ENCODE measurements around the gene SSNA1.

Gene SSNA1, protein sequence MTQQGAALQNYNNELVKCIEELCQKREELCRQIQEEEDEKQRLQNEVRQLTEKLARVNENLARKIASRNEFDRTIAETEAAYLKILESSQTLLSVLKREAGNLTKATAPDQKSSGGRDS

DNA sequence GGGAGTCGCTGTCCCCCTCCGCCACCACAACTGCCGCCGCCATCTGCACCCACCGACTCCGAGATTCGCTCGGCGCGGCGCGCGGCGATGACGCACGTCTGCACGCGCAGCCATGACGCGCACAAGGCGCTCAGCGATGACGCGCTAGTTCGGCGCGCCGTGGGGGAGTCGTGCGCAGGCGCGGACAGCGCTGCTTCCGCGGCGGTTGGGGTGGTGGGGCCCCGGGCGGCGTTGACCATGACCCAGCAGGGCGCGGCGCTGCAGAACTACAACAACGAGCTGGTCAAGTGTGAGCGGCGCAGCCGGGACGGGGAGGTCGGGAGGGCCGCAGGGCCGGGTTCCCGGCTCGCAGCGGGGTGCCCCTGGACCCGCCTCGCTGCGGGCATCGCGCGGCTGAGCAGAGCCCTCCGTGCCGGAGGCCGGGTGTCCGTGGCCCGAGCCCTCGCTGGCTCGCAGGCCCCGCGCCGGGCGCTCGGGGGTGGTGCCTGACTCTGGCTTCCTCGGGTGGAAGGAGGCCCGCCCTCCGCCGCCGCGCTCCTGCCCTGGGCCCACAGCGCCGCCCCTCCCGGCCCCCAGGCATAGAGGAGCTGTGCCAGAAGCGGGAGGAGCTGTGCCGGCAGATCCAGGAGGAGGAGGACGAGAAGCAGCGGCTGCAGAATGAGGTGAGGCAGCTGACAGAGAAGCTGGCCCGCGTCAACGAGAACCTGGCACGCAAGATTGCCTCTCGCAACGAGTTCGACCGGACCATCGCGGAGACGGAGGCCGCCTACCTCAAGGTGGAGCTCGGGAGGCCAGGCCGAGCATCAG is at the start of gene SSNA1, which contains the start of gene ANAPC2:
SSNA1 (plus strand) TSS at position 187 of the 807 bp plus-strand sequence; CDS start at position 238, 51 bp downstream.
ANAPC2 (minus strand) TSS at position 71 of the 807 bp plus-strand sequence; CDS start at position 43, 28 bp downstream.
- peak; percentile 85 for DNase-seq (ENCODE audit: low read depth, low spot score)
- peaks cover 11% of the 10 kb centered on the region for H3K36me3 ChIP-seq (ENCODE audit: control insufficient read depth, insufficient read depth, low read length)
- H3K4me3 ChIP-seq (ENCODE audit: low read length): peak within 1 kb of the TSS; percentile 95
- H3K27me3 ChIP-seq (ENCODE audit: control insufficient read depth, insufficient read depth, low read length): no peaks in the 10 kb centered on the region
- peaks cover 6% of the 10 kb centered on the region; the same call in 1 of the 2 replicates for H3K4me1 ChIP-seq (ENCODE audit: control insufficient read depth, insufficient read depth, low read length)
- no peaks in the 10 kb centered on the region for H3K9me3 ChIP-seq (ENCODE audit: control insufficient read depth, insufficient read depth, low read length)
- no peak within 1 kb of the TSS for H3K27ac ChIP-seq (ENCODE audit: low read length)
- WGBS (ENCODE audit: insufficient coverage, insufficient read length): no CpG with 5 or more reads among the region's 98 CpGs

DNA sequence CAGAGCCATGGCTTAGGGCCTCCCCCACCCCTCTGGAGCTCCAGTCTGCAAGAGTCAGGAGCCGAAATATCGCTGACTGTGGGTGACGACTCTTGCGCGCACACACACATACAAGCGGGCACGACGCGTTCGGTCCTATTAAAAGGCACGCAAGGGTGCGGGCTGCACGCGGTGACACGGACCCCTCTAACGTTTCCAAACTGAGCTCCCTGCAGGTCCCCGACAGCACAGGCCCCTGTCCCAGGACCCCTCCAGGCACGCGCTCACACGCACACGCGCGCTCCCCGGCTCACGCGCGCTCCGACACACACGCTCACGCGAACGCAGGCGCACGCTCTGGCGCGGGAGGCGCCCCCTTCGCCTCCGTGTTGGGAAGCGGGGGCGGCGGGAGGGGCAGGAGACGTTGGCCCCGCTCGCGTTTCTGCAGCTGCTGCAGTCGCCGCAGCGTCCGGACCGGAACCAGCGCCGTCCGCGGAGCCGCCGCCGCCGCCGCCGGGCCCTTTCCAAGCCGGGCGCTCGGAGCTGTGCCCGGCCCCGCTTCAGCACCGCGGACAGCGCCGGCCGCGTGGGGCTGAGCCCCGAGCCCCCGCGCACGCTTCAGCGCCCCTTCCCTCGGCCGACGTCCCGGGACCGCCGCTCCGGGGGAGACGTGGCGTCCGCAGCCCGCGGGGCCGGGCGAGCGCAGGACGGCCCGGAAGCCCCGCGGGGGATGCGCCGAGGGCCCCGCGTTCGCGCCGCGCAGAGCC is 49.6 kb upstream of the SSNA1 start, which contains the start of gene GRIN1:
GRIN1 (plus strand) TSS at position 433 of the 746 bp plus-strand sequence. CDS start 333 bp downstream, outside the sequence.
- Histone ChIP-seq H3K27ac (ENCODE audit: low read length) (no peak within 1 kb of the TSS), H3K9me3 (ENCODE audit: control insufficient read depth, insufficient read depth, low read length) (no peaks in the 10 kb centered on the region), H3K27me3 (ENCODE audit: control insufficient read depth, insufficient read depth, low read length) (peaks cover 26% of the 10 kb centered on the region), H3K36me3 (ENCODE audit: control insufficient read depth, insufficient read depth, low read length) (no peaks in the 10 kb centered on the region), H3K4me3 (ENCODE audit: low read length) (peak within 1 kb of the TSS; percentile 4; the same call in 1 of the 2 replicates), H3K4me1 (ENCODE audit: control insufficient read depth, insufficient read depth, low read length) (peaks cover 5% of the 10 kb centered on the region; the same call in 1 of the 2 replicates)
- DNase-seq (ENCODE audit: low read depth, low spot score): no peak
- WGBS (ENCODE audit: insufficient coverage, insufficient read length): no CpG with 5 or more reads among the region's 104 CpGs

DNA sequence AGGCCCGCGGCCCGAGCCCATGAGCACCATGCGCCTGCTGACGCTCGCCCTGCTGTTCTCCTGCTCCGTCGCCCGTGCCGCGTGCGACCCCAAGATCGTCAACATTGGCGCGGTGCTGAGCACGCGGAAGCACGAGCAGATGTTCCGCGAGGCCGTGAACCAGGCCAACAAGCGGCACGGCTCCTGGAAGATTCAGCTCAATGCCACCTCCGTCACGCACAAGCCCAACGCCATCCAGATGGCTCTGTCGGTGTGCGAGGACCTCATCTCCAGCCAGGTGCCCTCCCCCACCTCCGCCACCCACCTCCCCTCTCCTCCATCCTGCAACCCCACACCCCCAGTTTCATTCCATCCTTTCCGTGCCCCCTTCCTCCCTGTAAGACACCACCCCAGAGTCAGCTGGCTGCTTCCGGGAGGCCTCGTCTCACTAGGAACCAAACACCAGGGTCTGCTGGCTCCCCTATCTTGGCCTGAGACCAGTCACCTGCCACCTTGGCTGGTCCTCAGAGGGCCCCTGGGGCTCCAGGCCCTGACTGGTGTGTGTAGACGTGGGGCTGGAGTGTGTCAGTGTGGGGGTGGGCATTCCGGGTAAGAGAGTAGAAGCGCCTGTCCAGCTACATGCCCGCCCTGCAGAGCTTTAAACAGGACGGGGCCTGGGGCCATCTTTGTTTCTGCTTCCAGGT is 48.9 kb upstream of the SSNA1 start:
- Histone ChIP-seq H3K27ac (ENCODE audit: low read length) (no peak overlapping the region), H3K36me3 (ENCODE audit: control insufficient read depth, insufficient read depth, low read length) (no peaks in the 10 kb centered on the region), H3K9me3 (ENCODE audit: control insufficient read depth, insufficient read depth, low read length) (no peaks in the 10 kb centered on the region), H3K27me3 (ENCODE audit: control insufficient read depth, insufficient read depth, low read length) (peaks cover 26% of the 10 kb centered on the region), H3K4me3 (ENCODE audit: low read length) (no peak overlapping the region), H3K4me1 (ENCODE audit: control insufficient read depth, insufficient read depth, low read length) (peaks cover 5% of the 10 kb centered on the region; the same call in 1 of the 2 replicates)
- WGBS (ENCODE audit: insufficient coverage, insufficient read length): no CpG with 5 or more reads among the region's 37 CpGs
- no peak for DNase-seq (ENCODE audit: low read depth, low spot score)

DNA sequence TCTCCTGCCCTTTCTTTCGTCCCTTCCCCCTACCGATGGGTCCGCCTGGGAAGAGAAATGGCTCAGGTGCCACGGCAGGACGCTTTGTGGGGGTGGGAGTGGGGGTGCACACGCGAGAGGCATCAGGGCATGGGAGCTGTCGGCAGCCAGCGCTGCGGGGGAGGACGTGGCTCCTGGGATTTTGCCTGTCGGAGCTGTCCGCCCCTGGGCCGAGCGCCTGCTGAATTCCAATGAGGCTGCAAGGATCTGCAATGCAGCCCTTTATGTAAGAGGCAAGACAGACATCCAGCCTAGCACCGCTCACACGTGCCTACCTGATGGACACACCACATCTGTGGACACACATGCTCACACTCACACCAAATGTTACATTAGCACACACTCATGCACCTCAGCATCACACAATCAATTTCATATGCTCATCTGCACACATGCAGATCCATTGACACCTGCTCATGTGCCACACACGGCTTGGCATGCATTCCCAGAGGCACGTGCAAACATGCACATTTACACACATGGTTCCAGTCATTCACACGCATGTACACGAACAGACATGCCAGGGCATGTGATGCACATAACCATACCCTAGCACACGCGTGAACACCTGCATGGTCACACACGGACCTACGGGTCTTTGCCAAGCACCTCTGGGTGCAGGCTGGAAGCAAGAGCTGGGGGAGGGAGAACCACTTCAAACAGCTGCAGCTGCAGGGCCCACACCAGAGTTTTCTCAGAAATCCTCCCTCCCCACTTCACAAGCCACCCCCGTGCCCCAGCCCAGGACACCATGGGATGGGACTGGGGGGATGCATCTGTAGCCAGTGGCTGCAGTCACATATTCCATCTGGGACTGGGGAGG is 48.1 kb upstream of the SSNA1 start:
- H3K36me3 ChIP-seq (ENCODE audit: control insufficient read depth, insufficient read depth, low read length): no peaks in the 10 kb centered on the region
- H3K27me3 ChIP-seq (ENCODE audit: control insufficient read depth, insufficient read depth, low read length): peaks cover 26% of the 10 kb centered on the region
- no peak overlapping the region for H3K4me3 ChIP-seq (ENCODE audit: low read length)
- no peak for DNase-seq (ENCODE audit: low read depth, low spot score)
- H3K27ac ChIP-seq (ENCODE audit: low read length): no peak overlapping the region
- peaks cover 5% of the 10 kb centered on the region; the same call in 1 of the 2 replicates for H3K4me1 ChIP-seq (ENCODE audit: control insufficient read depth, insufficient read depth, low read length)
- no CpG with 5 or more reads among the region's 26 CpGs for WGBS (ENCODE audit: insufficient coverage, insufficient read length)
- H3K9me3 ChIP-seq (ENCODE audit: control insufficient read depth, insufficient read depth, low read length): no peaks in the 10 kb centered on the region

DNA sequence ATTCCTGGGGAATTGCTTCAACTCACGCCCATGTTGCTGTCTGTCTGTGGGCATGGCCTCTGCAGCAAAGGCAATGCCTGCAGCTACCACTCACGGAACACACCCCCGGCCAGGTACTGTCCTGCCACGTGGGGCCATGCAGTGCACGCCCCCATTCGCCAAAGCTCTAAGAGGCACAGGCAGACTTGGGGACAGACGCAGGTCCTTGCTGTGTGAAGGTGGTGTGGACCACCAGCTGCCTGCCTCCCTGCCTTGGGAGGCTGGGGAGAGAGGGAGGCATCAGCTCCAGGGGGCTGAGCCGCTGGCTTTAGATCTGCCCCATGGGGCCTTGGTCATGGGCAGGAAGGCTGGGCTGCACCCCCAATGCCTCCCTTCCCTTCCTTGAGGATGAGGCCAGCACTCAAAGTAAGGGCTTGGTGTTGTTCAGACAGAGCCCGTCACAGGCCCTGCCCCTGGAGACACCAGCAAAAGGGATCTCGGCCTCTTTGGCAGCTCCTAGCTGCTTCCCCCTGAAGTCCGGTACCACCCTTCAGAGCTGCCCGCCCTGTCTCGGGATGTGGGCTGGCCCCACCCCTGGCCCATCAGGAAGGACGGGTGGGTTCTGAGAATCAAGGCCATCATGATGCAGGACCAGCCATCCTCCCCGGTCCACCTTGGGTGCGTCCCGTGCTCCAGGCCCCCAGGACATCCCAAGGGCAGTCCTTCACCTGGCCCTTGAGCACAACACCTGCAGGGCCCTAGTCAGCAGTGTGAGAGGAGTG is 47.2 kb upstream of the SSNA1 start:
- peaks cover 5% of the 10 kb centered on the region; the same call in 1 of the 2 replicates for H3K4me1 ChIP-seq (ENCODE audit: control insufficient read depth, insufficient read depth, low read length)

DNA sequence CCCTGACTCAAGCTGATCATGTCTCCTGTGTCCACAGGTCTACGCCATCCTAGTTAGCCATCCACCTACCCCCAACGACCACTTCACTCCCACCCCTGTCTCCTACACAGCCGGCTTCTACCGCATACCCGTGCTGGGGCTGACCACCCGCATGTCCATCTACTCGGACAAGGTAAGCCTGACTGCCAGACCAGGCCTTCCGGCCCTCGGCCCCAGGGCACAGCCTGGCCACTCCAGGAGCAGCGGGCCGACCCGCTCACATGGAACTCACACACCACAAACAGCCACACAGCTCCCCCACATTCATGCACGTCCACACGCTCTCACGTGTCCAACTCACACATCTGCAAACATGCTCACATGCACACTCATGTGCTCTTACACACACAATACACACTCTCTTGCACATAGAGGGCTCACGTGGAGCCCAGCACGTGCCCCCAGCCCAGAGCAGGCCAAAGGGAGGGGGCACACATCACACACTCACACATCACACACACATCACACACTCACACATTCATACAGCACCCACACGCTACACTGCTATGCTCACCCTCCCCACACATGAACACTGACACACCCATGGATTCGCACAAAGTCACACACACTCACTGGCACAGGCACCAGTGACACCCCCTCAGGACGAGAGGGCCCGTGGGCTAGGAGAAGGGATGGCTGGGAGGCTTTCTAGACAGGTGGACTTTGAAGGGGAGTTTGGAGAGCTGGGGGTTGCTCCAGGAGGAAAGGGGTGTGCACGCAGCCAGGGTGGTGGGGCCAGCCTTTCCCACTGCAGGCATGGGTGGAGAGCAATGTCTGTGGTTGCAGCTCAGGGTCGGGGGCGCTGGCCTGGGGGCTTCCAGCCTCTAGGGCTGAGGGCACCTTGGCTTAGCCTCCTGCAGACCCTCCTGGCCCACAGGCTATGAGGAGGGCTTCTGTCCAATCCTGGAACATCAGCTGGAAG is 46.2 kb upstream of the SSNA1 start:
- no CpG with 5 or more reads among the region's 24 CpGs for WGBS (ENCODE audit: insufficient coverage, insufficient read length)
- Histone ChIP-seq H3K4me1 (ENCODE audit: control insufficient read depth, insufficient read depth, low read length) (peaks cover 6% of the 10 kb centered on the region), H3K36me3 (ENCODE audit: control insufficient read depth, insufficient read depth, low read length) (no peaks in the 10 kb centered on the region), H3K4me3 (ENCODE audit: low read length) (no peak overlapping the region), H3K9me3 (ENCODE audit: control insufficient read depth, insufficient read depth, low read length) (no peaks in the 10 kb centered on the region), H3K27ac (ENCODE audit: low read length) (no peak overlapping the region), H3K27me3 (ENCODE audit: control insufficient read depth, insufficient read depth, low read length) (peaks cover 22% of the 10 kb centered on the region)
- no peak for DNase-seq (ENCODE audit: low read depth, low spot score)

More for the DNA sequence above, 47.2 kb upstream of the SSNA1 start:
- Histone ChIP-seq H3K9me3 (ENCODE audit: control insufficient read depth, insufficient read depth, low read length) (no peaks in the 10 kb centered on the region), H3K27me3 (ENCODE audit: control insufficient read depth, insufficient read depth, low read length) (peaks cover 24% of the 10 kb centered on the region), H3K27ac (ENCODE audit: low read length) (no peak overlapping the region), H3K4me3 (ENCODE audit: low read length) (no peak overlapping the region), H3K36me3 (ENCODE audit: control insufficient read depth, insufficient read depth, low read length) (no peaks in the 10 kb centered on the region)
- DNase-seq (ENCODE audit: low read depth, low spot score): no peak
- WGBS (ENCODE audit: insufficient coverage, insufficient read length): no CpG with 5 or more reads among the region's 17 CpGs

DNA sequence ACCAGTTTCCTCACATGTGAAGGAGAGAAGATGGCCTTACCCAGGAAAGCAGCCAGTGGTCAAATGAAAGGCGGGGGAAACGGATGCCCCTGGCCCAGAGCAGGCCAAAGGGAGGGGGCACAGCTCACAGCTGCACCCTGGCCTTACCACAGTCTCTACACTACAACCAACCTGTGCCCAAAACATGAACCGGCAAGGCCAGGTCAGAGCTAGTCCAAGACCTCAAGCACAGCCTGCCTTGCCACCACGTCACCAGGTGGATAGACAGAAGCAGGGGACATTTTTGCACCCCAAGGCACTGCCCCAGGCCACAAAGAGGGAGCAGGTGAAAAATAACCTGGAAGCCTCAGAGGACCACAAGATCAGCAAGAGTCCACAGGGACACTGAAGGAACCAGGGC is 45.0 kb upstream of the SSNA1 start:
- no CpG with 5 or more reads among the region's 4 CpGs for WGBS (ENCODE audit: insufficient coverage, insufficient read length)
- DNase-seq (ENCODE audit: low read depth, low spot score): no peak
- Histone ChIP-seq H3K27ac (ENCODE audit: low read length) (no peak overlapping the region), H3K4me3 (ENCODE audit: low read length) (no peak overlapping the region), H3K4me1 (ENCODE audit: control insufficient read depth, insufficient read depth, low read length) (peaks cover 7% of the 10 kb centered on the region), H3K9me3 (ENCODE audit: control insufficient read depth, insufficient read depth, low read length) (no peaks in the 10 kb centered on the region), H3K36me3 (ENCODE audit: control insufficient read depth, insufficient read depth, low read length) (no peaks in the 10 kb centered on the region), H3K27me3 (ENCODE audit: control insufficient read depth, insufficient read depth, low read length) (peaks cover 18% of the 10 kb centered on the region)

DNA sequence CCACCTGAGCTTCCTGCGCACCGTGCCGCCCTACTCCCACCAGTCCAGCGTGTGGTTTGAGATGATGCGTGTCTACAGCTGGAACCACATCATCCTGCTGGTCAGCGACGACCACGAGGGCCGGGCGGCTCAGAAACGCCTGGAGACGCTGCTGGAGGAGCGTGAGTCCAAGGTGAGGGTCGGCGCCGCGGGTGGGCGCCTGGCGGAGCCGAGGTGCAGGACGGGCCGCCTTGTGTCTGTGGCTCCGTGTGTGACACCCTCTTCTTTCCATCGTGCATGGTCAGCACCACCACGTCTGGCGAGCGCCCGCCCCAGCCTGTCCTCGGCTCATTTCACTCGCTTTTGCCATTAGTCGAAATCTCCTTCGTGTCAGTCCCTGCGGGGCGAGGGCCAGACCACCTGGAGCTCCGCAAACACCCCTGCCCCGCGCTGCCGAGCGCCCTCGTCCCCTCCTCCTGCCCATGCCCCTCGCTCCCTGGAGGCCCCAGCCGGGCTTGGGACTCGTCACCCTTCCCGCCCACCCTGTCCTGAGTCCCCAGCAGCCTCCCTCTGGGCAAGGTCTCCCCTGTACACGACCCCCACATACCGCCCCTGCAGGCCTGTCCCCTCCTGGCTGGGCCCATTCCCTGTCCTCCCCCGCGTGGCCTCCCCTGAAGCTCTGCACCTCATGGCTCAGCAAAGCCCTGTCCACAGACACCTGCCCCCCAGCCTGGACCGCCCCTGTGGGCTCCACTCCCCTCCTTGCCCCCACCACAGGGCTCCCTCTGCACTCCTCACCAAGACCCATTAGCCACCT is 42.5 kb upstream of the SSNA1 start:
- no peak overlapping the region for H3K4me3 ChIP-seq (ENCODE audit: low read length)
- H3K27ac ChIP-seq (ENCODE audit: low read length): no peak overlapping the region
- H3K9me3 ChIP-seq (ENCODE audit: control insufficient read depth, insufficient read depth, low read length): no peaks in the 10 kb centered on the region
- no CpG with 5 or more reads among the region's 49 CpGs for WGBS (ENCODE audit: insufficient coverage, insufficient read length)
- H3K4me1 ChIP-seq (ENCODE audit: control insufficient read depth, insufficient read depth, low read length): peaks cover 3% of the 10 kb centered on the region; the same call in 1 of the 2 replicates
- no peak for DNase-seq (ENCODE audit: low read depth, low spot score)
- no peaks in the 10 kb centered on the region for H3K36me3 ChIP-seq (ENCODE audit: control insufficient read depth, insufficient read depth, low read length)
- H3K27me3 ChIP-seq (ENCODE audit: control insufficient read depth, insufficient read depth, low read length): no peaks in the 10 kb centered on the region; the same call in 1 of the 2 replicates

Measured in iPS DF 6.9 (cell line).